ENCODE data around the gene MICAL3. TPM values are rescaled to one million over a fixed set of nuclear protein-coding genes. Genes with fewer than 3 reads are reported as not detected.
A peak's percentile ranks its signal among the peaks of the same experiment; 100 is the strongest.

MICAL3 gene
- total RNA-seq, 1 donor from 2014 or later, result 54.8 TPM

DNA sequence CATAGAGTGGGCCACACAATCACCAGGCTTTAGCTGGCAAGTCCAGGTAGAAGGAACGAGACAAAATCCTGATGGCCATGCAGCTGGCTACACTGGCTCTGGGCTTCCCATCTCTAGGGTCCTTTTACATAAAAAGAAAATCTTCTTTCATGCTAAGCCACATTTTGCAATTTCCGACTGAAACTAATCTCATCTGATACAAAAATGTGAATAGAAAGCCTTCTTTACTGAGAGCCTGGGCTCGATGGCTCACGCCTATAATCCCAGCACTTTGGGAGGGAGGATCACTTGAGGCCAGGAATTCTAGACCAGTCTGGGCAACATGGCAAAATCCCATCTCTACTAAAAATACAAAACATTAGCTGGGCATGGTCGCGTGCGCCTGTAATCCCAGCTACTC is 67.2 kb downstream of the MICAL3 start:
- no peaks in the 10 kb centered on the region for H3K36me3 Mint-ChIP-seq (ENCODE audit: insufficient read depth)
- H3K27ac Mint-ChIP-seq, result no peak overlapping the region
- H3K4me3 Mint-ChIP-seq (ENCODE audit: low read depth), result no peak overlapping the region
- no peaks in the 10 kb centered on the region for H3K9me3 Mint-ChIP-seq (ENCODE audit: low read depth)
- DNase-seq (ENCODE audit: low spot score, unreplicated experiment), result no peak
- TF ChIP-seq, protein P1, sequence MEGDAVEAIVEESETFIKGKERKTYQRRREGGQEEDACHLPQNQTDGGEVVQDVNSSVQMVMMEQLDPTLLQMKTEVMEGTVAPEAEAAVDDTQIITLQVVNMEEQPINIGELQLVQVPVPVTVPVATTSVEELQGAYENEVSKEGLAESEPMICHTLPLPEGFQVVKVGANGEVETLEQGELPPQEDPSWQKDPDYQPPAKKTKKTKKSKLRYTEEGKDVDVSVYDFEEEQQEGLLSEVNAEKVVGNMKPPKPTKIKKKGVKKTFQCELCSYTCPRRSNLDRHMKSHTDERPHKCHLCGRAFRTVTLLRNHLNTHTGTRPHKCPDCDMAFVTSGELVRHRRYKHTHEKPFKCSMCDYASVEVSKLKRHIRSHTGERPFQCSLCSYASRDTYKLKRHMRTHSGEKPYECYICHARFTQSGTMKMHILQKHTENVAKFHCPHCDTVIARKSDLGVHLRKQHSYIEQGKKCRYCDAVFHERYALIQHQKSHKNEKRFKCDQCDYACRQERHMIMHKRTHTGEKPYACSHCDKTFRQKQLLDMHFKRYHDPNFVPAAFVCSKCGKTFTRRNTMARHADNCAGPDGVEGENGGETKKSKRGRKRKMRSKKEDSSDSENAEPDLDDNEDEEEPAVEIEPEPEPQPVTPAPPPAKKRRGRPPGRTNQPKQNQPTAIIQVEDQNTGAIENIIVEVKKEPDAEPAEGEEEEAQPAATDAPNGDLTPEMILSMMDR (IDR thresholded peaks at IDR 0.05; ENCODE audit: unreplicated experiment), result no peak
- peaks cover 9% of the 10 kb centered on the region for H3K4me1 Mint-ChIP-seq (ENCODE audit: low read depth)
- H3K27me3 Mint-ChIP-seq, result no peaks in the 10 kb centered on the region

GRCh38 chr22:17956630-17957029 is 67.7 kb downstream of the MICAL3 start:
- no peak for DNase-seq (ENCODE audit: low spot score, unreplicated experiment)
- H3K27me3 Mint-ChIP-seq, result no peaks in the 10 kb centered on the region
- TF ChIP-seq, protein P1 (IDR thresholded peaks at IDR 0.05; ENCODE audit: unreplicated experiment), result no peak
- H3K4me3 Mint-ChIP-seq (ENCODE audit: low read depth), result no peak overlapping the region
- H3K27ac Mint-ChIP-seq, result no peak overlapping the region
- H3K4me1 Mint-ChIP-seq (ENCODE audit: low read depth), result peaks cover 9% of the 10 kb centered on the region
- no peaks in the 10 kb centered on the region for H3K36me3 Mint-ChIP-seq (ENCODE audit: insufficient read depth)
- H3K9me3 Mint-ChIP-seq (ENCODE audit: low read depth), result no peaks in the 10 kb centered on the region

DNA sequence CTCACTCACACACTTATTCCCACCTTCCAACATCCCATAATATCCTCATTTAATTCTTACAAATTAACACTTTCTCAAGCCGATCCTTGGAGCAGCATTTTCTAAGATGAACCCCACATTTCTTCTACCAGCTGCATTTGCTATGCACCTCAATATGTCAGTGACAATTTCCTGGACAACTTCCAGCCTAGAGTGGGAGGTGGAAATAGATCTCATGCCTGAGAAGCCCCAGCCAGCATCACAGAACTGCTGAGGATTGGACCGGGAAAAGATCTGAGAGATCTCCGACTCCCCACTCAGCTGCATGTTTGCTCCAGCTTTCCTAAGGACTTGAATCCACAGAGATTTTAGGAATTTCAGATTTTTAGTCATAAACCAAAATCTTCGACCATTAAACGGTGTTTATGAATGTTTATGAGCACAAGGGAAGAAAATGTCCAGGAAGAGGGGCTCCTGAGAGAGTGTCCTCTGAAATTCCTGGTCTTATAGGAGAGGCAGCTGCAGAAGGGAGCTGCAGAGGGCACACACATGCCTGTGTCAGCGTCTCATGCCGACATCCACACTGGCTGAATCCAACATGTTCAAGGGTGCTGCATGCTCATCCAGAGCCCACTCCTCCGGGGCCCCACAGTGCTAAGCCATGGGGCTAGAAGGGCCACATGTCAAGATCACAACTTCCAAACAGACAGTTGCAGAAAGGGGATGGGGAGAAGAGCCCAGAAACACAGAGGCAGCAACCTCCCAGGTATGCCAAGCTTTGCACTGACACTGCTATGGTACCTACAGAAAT is 68.6 kb downstream of the MICAL3 start:
- Mint-ChIP-seq H3K9me3 (ENCODE audit: low read depth) (no peaks in the 10 kb centered on the region), H3K4me3 (ENCODE audit: low read depth) (no peak overlapping the region), H3K27me3 (no peaks in the 10 kb centered on the region), H3K36me3 (ENCODE audit: insufficient read depth) (no peaks in the 10 kb centered on the region), H3K27ac (no peak overlapping the region), H3K4me1 (ENCODE audit: low read depth) (peaks cover 16% of the 10 kb centered on the region)
- DNase-seq (ENCODE audit: low spot score, unreplicated experiment), result no peak
- TF ChIP-seq, protein P1 (IDR thresholded peaks at IDR 0.05; ENCODE audit: unreplicated experiment), result no peak

DNA sequence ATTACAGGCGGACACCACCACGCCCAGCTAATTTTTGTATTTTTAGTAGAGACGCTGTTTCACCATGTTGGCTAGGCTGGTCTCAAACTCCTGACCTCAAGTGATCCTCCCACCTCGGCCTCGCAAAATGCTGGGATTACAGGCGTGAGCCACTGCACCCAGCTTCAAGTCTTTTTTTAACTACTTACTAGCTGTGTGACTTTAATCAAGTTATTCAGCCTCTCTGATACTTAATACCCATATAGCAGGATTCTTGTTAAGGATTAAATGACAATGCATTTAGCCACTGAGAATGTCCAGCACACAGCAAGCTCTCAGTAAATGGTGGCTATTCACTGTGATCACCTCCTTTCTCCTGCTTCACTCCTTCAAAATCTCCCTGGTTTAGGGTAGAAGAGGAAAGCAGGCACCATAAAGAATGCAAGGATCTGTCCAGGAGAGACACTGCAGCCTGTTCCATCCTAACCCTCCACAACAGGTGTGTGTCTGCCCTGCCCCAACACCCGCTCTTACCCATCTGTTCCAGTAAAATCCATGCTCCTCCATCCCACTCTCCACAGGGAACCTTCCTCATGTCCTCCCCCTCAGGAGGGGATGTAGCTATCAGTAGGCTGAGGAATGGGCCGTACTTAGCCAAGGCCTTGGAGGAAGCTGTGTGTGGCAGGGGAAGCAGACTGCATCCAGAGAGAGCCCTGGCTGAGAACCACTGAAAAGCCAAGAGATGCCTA is 69.3 kb downstream of the MICAL3 start:
- Mint-ChIP-seq H3K27me3 (no peaks in the 10 kb centered on the region), H3K36me3 (ENCODE audit: insufficient read depth) (no peaks in the 10 kb centered on the region), H3K4me3 (ENCODE audit: low read depth) (no peak overlapping the region), H3K9me3 (ENCODE audit: low read depth) (no peaks in the 10 kb centered on the region), H3K4me1 (ENCODE audit: low read depth) (peaks cover 18% of the 10 kb centered on the region), H3K27ac (peak overlapping the region; percentile 43)
- TF ChIP-seq, protein P1 (IDR thresholded peaks at IDR 0.05; ENCODE audit: unreplicated experiment), result no peak
- no peak for DNase-seq (ENCODE audit: low spot score, unreplicated experiment)

GRCh38 chr22:17954200-17954859 is 70.0 kb downstream of the MICAL3 start:
- peaks cover 22% of the 10 kb centered on the region for H3K4me1 Mint-ChIP-seq (ENCODE audit: low read depth)
- no peaks in the 10 kb centered on the region for H3K9me3 Mint-ChIP-seq (ENCODE audit: low read depth)
- TF ChIP-seq, protein P1 (IDR thresholded peaks at IDR 0.05; ENCODE audit: unreplicated experiment), result no peak
- H3K27me3 Mint-ChIP-seq, result no peaks in the 10 kb centered on the region
- H3K4me3 Mint-ChIP-seq (ENCODE audit: low read depth), result no peak overlapping the region
- no peaks in the 10 kb centered on the region for H3K36me3 Mint-ChIP-seq (ENCODE audit: insufficient read depth)
- no peak for DNase-seq (ENCODE audit: low spot score, unreplicated experiment)
- H3K27ac Mint-ChIP-seq, result peak overlapping the region; percentile 23
